DOHH2 (cell line): ENCODE measurements around the gene LSM7.

Experiments
- EZH2phosphoT487 ChIP-seq: fragments of 200-600 bp; sonication (generic); IDR thresholded peaks from 2 replicates; pipeline ENCODE4 v1.6.1; 2017; ENCODE audit warnings: borderline replicate concordance, mild to moderate bottlenecking, antibody characterized with exemption, low read length, moderate library complexity, mixed read lengths
- TF ChIP-seq, protein P1 (sequence below): fragments of 200-600 bp; sonication (generic); IDR thresholded peaks from one replicate; pipeline ENCODE4 v1.5.1; 2014; ENCODE audit warnings: antibody characterized with exemption, mild to moderate bottlenecking, low read depth, low read length; ENCODE audit not compliant: poor library complexity, severe bottlenecking

DNA sequence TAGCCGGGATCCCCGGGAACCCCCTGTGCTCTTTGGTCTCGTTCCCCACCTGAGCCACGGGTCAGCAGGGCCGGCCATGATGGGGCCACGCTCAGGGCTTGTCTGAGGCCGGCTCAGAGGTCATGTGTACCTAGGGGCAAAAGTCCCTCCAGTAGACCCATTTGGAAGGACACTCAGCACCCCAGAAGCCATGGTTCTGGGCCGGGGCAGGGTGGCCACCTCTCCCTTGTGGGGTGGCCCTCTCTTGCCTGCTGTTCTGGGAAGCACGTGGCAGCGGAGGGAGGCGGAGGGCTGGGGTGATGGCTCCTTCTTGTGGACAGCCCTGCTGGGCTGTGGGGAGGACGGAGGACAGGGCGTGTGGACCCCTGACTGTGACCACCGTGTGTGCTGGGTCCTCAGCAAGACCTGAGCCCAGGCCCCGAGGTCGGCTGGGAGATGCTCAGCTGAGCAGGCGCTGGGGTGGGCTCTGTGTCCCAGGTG is 40.0 kb downstream of the LSM7 start:
- TF ChIP-seq, protein P1, sequence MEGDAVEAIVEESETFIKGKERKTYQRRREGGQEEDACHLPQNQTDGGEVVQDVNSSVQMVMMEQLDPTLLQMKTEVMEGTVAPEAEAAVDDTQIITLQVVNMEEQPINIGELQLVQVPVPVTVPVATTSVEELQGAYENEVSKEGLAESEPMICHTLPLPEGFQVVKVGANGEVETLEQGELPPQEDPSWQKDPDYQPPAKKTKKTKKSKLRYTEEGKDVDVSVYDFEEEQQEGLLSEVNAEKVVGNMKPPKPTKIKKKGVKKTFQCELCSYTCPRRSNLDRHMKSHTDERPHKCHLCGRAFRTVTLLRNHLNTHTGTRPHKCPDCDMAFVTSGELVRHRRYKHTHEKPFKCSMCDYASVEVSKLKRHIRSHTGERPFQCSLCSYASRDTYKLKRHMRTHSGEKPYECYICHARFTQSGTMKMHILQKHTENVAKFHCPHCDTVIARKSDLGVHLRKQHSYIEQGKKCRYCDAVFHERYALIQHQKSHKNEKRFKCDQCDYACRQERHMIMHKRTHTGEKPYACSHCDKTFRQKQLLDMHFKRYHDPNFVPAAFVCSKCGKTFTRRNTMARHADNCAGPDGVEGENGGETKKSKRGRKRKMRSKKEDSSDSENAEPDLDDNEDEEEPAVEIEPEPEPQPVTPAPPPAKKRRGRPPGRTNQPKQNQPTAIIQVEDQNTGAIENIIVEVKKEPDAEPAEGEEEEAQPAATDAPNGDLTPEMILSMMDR: no peak
- no peak for TF ChIP-seq EZH2phosphoT487
